Dermis microvascular lymphatic vessel endothelial cell (primary cell): Measurements from ENCODE around the gene PRPF38A. TPM values are rescaled to one million over a fixed set of nuclear protein-coding genes. Genes with fewer than 3 reads are reported as not detected.
A peak's percentile ranks its signal among the peaks of the same experiment; 100 is the strongest.

Experiments
- DNase-seq, 2 donors: peaks; one replicate each; pipeline versions ENCODE4 v3.0.0 to v3.0.0-alpha.2; 2010; ENCODE audit warnings: low read depth in 2 of 2
- total RNA-seq: library from RNA; depleted of rRNA; stranded (reverse); fragments of >200 nt; gene quantifications from 2 replicates; pipeline ENCODE4 v1.2.1, GENCODE V29; 2014

Gene PRPF38A
- total RNA-seq, 1 donor from 2014 or later, result 8.0 TPM

GRCh38 chr1:52399629-52400028 lies 4.8 kb upstream of the PRPF38A start:
- no peak for DNase-seq

DNA sequence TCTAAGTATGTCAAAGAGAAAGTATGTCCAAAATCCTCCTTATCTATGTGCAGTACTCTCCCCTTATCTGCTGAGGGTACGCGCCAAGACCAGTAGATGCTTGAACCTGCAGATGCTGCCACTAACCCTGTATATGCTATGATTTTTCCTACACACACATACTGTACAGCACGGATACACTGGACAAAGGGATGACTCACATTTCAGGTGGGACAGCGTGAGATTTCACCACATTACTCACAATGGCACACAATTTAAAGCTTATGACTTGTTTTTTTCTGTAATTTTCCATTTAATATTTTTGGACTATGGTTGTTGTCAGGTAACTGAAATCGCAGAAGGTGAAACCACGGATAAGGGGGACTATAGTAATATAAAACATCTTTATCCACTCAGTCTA lies 4.3 kb upstream of the PRPF38A start:
- peak in 1 of 2 donors; percentile 39 for DNase-seq

GRCh38 chr1:52402860-52403240 lies 1.6 kb upstream of the PRPF38A start:
- no peak for DNase-seq

DNA sequence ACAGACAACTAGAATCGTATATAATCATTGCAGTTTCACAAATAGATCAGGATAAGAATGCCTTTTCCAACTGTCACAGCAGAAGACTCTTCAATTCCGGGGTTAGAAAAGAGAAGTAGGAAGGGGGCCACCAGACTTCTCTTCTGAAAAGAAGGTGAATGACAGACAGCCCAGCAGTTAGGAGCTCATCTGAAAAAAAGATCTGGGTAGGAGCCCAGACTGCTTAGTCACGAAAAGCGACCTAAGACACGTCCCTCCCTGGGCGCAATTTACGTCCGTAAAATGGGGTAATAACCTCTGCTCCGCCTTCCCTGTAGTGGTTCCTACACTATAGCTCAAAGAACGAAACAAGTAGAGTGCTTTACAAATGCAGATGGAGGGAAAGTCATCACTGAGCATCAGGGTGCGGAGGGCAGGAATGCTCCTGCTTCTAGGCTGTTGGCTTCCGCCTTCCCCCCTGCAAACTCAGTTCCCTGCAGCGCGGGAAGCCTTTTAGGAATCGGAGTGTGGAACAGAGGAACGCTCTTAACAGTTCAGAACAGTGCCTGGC lies 761 bp upstream of the PRPF38A start:
- peak in 1 of 2 donors; percentile 69 for DNase-seq

DNA sequence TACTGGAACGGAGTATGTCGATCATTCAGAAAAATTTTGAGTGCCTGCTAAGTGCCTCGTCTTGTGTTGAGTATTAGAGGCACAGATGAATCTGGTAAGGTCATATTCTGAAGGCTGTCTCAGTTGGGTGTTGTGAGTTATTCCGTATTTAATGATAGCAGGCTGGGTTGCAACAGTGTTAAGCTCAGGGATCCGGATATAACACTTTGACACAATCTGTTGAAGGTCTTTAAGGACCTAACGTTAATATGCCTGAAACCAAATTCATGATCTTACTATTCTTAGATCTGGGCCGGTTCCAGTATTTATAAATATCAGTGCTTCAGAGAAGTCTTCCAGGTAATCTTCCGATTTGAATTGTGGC lies 555 bp downstream of the PRPF38A start:
- DNase-seq, result no peak

DNA sequence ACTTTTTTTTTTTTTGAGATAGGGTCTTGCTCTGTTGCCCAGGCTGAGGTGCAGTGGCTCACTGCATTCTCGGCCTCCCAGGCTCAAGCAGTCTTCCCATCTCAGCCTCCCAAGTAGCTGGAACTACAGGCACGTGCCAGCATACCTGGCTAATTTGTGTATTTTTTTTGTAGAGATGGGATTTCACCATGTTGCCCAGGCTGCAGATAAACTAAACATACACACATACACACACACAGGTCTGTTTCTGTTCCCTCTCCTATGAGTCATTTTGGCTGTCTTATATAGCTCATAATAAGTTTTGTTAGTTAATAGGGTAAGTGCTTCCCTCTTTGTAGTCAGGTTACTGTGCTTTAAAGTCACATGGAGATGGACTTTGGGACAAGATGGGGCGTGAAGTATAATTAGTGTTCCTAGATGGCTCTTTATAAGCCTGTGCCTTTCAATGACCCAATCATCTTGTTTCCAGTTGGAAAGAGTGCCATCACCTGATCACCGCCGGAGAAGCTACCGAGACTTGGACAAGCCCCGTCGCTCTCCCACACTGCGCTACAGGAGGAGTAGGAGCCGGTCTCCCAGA lies 9.1 kb downstream of the PRPF38A start:
- DNase-seq, result no peak

- DNase-seq, result no peak
Observed at GRCh38 chr1:52414942-52415341, 10.5 kb downstream of the PRPF38A start.

GRCh38 chr1:52416811-52417210 lies 12.4 kb downstream of the PRPF38A start:
- DNase-seq, result peak; percentile 93 to 96

GRCh38 chr1:52420713-52421112 lies 16.3 kb downstream of the PRPF38A start:
- DNase-seq, result no peak

DNA sequence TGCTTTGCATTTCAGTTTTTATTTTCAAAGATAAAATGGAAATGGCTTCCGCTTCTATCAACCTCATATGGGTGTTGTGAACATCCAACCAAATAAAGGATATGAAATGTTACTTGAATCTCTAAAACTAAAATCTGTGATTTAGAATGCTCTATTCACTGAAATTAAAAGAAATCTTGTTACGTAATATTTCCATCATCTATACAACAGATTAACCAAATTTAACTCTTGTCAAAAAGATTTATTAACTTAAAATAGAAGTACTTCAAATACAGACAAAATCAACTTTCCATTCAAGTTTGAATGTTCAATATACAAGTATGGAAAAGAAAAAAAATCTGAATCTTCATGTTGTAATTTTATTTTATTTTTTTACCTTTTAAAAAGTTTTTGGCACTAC lies 18.7 kb downstream of the PRPF38A start:
- no peak for DNase-seq

GRCh38 chr1:52423771-52424170 lies 19.4 kb downstream of the PRPF38A start:
- peak in 1 of 2 donors; percentile 37 for DNase-seq

GRCh38 chr1:52424231-52424636 lies 19.8 kb downstream of the PRPF38A start:
- DNase-seq, result peak in 1 of 2 donors; percentile 29

GRCh38 chr1:52424813-52425212 lies 20.4 kb downstream of the PRPF38A start:
- DNase-seq, result no peak

GRCh38 chr1:52426371-52426770 lies 22.0 kb downstream of the PRPF38A start:
- no peak for DNase-seq

GRCh38 chr1:52427152-52427551 lies 22.8 kb downstream of the PRPF38A start:
- DNase-seq, result no peak

DNA sequence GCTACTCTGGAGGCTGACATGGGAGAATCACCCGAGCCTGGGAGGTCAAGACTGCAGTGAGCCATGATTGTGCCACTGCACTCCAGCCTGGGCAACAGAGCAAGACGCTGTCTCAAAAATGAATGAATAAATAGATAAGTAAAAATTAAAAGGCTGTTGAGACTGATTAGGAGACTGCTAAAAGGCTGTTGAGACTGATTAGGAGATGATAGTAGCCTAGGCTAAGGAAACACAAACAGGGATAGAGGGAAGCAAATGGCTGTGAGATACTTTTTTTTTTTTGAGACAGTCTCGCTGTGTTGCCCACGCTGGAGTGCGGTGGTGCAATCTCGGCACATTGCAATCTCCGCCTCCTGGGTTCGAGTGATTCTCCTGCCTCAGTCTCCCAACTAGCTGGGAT lies 28.4 kb downstream of the PRPF38A start:
- no peak for DNase-seq

- no peak for DNase-seq
Observed at GRCh38 chr1:52435211-52435610, 30.8 kb downstream of the PRPF38A start.

- no peak for DNase-seq
Observed at GRCh38 chr1:52435650-52436049, 31.2 kb downstream of the PRPF38A start.

- no peak for DNase-seq
Observed at GRCh38 chr1:52436817-52437216, 32.4 kb downstream of the PRPF38A start.

DNA sequence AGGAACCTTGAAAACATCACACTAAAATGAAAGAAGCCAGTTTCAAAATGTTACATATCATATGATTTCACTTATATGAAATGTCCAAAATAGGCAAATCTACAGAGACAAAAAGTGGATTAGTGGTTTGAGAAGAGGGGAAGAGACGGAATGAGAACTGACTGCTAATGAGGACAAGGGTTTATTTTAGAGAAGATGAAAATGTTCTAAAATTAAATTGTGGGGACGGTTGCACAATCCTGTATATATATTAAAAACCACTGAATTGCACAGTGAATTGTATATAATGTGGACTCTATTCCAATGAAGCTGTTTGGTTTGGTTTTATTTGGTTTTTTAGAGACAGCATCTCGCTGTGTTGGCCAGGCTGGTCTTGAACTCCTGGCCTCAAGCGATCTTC lies 35.6 kb downstream of the PRPF38A start:
- no peak for DNase-seq

- no peak for DNase-seq
Observed at GRCh38 chr1:52444463-52444862, 40.1 kb downstream of the PRPF38A start.

- no peak for DNase-seq
Observed at GRCh38 chr1:52454127-52454526, 49.7 kb downstream of the PRPF38A start.

GRCh38 chr1:52454779-52455178 lies 50.4 kb downstream of the PRPF38A start:
- DNase-seq, result no peak

- no peak for DNase-seq
Observed at GRCh38 chr1:52455686-52456085, 51.3 kb downstream of the PRPF38A start.
